ENCODE results near the gene CRTC1.

Gene CRTC1

DNA sequence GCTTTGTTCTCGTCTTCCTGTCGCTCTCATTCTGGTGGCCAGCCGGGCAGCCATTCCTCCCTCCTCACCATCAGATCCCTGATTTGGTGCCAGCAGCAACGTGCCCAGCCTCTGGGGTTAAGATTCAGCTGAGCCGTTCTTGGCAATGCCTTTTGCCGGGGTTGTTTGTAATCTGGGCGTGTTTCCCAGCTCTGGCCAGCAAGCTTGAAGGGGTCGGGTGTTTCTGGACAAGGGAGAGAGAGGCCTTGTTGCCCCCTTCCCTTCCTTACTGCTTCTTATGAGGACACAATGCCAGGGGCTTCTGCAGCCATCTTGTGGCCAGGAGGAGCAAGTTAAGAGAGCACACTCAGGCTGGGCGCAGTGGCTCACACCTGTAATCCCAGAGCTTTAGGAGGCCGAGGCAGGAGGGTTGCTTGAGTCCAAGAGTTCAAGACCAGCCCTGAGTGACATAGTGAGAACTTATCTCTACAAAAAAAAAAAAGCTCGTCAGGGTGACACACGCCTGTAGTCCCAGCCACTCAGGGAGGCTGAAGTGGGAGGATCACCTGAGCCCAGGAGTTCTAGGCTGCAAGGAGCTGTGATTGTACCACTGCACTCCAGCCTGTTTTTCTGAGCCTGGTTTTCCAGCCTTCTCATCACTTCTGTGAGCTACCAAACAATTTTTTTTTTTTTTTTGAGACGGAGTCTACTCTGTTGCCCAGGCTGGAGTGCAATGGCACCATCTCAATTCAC, 10.7 kb upstream of the CRTC1 start (continued):
- TF ChIP-seq BACH2 (CRISPR knock-in tag; IDR thresholded peaks at IDR 0.05; ENCODE audit: borderline replicate concordance): no peak
- TF ChIP-seq ISL1 (CRISPR knock-in tag; IDR thresholded peaks at IDR 0.05): no peak

DNA sequence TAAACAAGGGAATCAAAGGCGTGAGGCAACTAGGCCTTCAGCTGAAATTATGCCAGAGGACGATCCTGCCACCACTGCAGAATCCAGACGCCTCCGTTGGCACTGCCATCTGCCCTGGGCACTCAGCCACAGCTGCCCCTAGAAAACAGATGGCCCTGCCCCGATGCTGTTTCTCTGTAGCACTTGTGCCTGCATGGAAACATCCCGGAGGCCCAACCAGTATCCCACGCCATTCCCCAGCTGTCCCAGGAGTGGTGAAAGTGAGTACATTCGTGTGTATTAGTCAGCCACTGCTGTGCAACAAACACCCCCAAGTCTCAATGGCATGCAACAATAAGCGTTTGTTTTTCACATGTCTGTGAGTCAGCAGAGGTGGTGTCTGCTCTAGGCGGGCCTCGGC, 8.9 kb upstream of the CRTC1 start:
- no peak for TF ChIP-seq OSR1 (CRISPR knock-in tag; IDR thresholded peaks at IDR 0.05)
- no peak for TF ChIP-seq ZNF70 (CRISPR knock-in tag; IDR thresholded peaks at IDR 0.05)
- TF ChIP-seq ZNF565 (CRISPR knock-in tag; conservative IDR thresholded peaks at IDR 0.05; ENCODE audit: low read depth): no peak
- no peak for TF ChIP-seq PPARA (CRISPR knock-in tag; IDR thresholded peaks at IDR 0.05; ENCODE audit: borderline replicate concordance)
- TF ChIP-seq TCF4 (CRISPR knock-in tag; IDR thresholded peaks at IDR 0.05; ENCODE audit: borderline replicate concordance): peak; percentile 26; the same call in 1 of the 2 replicates
- TF ChIP-seq RARB (CRISPR knock-in tag; IDR thresholded peaks at IDR 0.05): no peak
- TF ChIP-seq SNAI2 (CRISPR knock-in tag; IDR thresholded peaks at IDR 0.05): no peak
- TF ChIP-seq, protein P1, sequence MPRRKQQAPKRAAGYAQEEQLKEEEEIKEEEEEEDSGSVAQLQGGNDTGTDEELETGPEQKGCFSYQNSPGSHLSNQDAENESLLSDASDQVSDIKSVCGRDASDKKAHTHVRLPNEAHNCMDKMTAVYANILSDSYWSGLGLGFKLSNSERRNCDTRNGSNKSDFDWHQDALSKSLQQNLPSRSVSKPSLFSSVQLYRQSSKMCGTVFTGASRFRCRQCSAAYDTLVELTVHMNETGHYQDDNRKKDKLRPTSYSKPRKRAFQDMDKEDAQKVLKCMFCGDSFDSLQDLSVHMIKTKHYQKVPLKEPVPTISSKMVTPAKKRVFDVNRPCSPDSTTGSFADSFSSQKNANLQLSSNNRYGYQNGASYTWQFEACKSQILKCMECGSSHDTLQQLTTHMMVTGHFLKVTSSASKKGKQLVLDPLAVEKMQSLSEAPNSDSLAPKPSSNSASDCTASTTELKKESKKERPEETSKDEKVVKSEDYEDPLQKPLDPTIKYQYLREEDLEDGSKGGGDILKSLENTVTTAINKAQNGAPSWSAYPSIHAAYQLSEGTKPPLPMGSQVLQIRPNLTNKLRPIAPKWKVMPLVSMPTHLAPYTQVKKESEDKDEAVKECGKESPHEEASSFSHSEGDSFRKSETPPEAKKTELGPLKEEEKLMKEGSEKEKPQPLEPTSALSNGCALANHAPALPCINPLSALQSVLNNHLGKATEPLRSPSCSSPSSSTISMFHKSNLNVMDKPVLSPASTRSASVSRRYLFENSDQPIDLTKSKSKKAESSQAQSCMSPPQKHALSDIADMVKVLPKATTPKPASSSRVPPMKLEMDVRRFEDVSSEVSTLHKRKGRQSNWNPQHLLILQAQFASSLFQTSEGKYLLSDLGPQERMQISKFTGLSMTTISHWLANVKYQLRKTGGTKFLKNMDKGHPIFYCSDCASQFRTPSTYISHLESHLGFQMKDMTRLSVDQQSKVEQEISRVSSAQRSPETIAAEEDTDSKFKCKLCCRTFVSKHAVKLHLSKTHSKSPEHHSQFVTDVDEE (CRISPR knock-in tag; IDR thresholded peaks at IDR 0.05): no peak

DNA sequence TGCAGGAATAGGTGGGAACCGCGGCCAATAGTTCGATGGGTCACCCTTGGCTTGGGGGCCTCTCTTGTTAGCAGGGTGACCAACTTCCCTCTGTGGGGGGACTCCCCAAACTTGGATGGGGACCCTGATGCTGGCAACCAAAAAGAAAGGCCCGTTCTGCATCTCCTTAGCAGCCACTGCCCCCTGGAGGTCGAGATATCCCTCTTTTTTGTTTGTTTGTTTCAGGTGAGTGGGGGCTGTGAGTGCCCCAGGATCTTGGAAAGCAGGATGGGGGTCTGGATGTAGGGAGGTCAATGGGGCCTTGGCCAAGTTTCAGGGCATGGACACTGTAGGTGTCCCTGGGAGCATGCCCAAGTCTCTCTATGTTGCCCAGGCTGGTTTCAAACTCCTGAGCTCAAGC, 7.7 kb upstream of the CRTC1 start:
- no peak for ATAC-seq
- TF ChIP-seq ZNF8 (CRISPR knock-in tag; IDR thresholded peaks at IDR 0.05) (no peak), ISL1 (CRISPR knock-in tag; IDR thresholded peaks at IDR 0.05) (no peak), OSR1 (CRISPR knock-in tag; IDR thresholded peaks at IDR 0.05) (no peak), SNAI2 (CRISPR knock-in tag; IDR thresholded peaks at IDR 0.05) (no peak), TOX (CRISPR knock-in tag; IDR thresholded peaks at IDR 0.05; ENCODE audit: borderline replicate concordance) (no peak), ZNF565 (CRISPR knock-in tag; conservative IDR thresholded peaks at IDR 0.05; ENCODE audit: low read depth) (no peak), GLIS3 (CRISPR knock-in tag; IDR thresholded peaks at IDR 0.05) (no peak), BACH2 (CRISPR knock-in tag; IDR thresholded peaks at IDR 0.05; ENCODE audit: borderline replicate concordance) (no peak), CSDC2 (CRISPR knock-in tag; IDR thresholded peaks at IDR 0.05) (no peak), ESRRG (CRISPR knock-in tag; IDR thresholded peaks at IDR 0.05) (no peak), TCF4 (CRISPR knock-in tag; IDR thresholded peaks at IDR 0.05; ENCODE audit: borderline replicate concordance) (no peak), ZFP3 (CRISPR knock-in tag; IDR thresholded peaks at IDR 0.05) (no peak), RARB (CRISPR knock-in tag; IDR thresholded peaks at IDR 0.05) (no peak), ZC3H10 (CRISPR knock-in tag; IDR thresholded peaks at IDR 0.05) (no peak)
- TF ChIP-seq, protein P2, sequence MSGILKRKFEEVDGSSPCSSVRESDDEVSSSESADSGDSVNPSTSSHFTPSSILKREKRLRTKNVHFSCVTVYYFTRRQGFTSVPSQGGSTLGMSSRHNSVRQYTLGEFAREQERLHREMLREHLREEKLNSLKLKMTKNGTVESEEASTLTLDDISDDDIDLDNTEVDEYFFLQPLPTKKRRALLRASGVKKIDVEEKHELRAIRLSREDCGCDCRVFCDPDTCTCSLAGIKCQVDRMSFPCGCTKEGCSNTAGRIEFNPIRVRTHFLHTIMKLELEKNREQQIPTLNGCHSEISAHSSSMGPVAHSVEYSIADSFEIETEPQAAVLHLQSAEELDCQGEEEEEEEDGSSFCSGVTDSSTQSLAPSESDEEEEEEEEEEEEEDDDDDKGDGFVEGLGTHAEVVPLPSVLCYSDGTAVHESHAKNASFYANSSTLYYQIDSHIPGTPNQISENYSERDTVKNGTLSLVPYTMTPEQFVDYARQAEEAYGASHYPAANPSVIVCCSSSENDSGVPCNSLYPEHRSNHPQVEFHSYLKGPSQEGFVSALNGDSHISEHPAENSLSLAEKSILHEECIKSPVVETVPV (CRISPR knock-in tag; IDR thresholded peaks at IDR 0.05): no peak
- TF ChIP-seq, protein P3, sequence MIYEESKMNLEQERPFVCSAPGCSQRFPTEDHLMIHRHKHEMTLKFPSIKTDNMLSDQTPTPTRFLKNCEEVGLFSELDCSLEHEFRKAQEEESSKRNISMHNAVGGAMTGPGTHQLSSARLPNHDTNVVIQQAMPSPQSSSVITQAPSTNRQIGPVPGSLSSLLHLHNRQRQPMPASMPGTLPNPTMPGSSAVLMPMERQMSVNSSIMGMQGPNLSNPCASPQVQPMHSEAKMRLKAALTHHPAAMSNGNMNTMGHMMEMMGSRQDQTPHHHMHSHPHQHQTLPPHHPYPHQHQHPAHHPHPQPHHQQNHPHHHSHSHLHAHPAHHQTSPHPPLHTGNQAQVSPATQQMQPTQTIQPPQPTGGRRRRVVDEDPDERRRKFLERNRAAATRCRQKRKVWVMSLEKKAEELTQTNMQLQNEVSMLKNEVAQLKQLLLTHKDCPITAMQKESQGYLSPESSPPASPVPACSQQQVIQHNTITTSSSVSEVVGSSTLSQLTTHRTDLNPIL (CRISPR knock-in tag; IDR thresholded peaks at IDR 0.05; ENCODE audit: low read depth): no peak
- TF ChIP-seq, protein P4, sequence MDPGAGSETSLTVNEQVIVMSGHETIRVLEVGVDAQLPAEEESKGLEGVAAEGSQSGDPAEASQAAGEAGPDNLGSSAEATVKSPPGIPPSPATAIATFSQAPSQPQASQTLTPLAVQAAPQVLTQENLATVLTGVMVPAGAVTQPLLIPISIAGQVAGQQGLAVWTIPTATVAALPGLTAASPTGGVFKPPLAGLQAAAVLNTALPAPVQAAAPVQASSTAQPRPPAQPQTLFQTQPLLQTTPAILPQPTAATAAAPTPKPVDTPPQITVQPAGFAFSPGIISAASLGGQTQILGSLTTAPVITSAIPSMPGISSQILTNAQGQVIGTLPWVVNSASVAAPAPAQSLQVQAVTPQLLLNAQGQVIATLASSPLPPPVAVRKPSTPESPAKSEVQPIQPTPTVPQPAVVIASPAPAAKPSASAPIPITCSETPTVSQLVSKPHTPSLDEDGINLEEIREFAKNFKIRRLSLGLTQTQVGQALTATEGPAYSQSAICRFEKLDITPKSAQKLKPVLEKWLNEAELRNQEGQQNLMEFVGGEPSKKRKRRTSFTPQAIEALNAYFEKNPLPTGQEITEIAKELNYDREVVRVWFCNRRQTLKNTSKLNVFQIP (CRISPR knock-in tag; IDR thresholded peaks at IDR 0.05; ENCODE audit: borderline replicate concordance, low read depth): no peak
- TF ChIP-seq, protein P5, sequence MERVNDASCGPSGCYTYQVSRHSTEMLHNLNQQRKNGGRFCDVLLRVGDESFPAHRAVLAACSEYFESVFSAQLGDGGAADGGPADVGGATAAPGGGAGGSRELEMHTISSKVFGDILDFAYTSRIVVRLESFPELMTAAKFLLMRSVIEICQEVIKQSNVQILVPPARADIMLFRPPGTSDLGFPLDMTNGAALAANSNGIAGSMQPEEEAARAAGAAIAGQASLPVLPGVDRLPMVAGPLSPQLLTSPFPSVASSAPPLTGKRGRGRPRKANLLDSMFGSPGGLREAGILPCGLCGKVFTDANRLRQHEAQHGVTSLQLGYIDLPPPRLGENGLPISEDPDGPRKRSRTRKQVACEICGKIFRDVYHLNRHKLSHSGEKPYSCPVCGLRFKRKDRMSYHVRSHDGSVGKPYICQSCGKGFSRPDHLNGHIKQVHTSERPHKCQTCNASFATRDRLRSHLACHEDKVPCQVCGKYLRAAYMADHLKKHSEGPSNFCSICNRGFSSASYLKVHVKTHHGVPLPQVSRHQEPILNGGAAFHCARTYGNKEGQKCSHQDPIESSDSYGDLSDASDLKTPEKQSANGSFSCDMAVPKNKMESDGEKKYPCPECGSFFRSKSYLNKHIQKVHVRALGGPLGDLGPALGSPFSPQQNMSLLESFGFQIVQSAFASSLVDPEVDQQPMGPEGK (CRISPR knock-in tag; IDR thresholded peaks at IDR 0.05; ENCODE audit: borderline replicate concordance): no peak
- TF ChIP-seq, protein P1 (CRISPR knock-in tag; IDR thresholded peaks at IDR 0.05): no peak

More for the DNA sequence above, 8.9 kb upstream of the CRTC1 start:
- no peak for ATAC-seq

Data from SK-N-SH treated with all-trans-retinoic acid at 6 μM for 48 hours (cell line).